HEK293 (cell line): ENCODE results near the gene CTR9.

ENCODE experiments used
- CTCF ChIA-PET: fragments of 350-600 bp; formaldehyde crosslinking; extraction: SDS; loops from one replicate; lab custom pipeline; 2021; ENCODE audit warnings: antibody characterized with exemption; lab: Yijun Ruan, JAX
- POLR2A ChIA-PET: fragments of 300-600 bp; formaldehyde crosslinking; extraction: SDS; loops from one replicate; lab custom pipeline; 2020; ENCODE audit warnings: antibody characterized with exemption, inconsistent platforms; lab: Yijun Ruan, JAX
- H3K27ac ChIP-seq: fragments of 200-500 bp; sonication (Bioruptor generic); 2 replicates; pipeline ENCODE4 v1.5.1; 2014; ENCODE audit warnings: low read depth, low read length, control low read depth, inconsistent platforms; ENCODE audit errors: extremely low read depth
- H3K36me3 ChIP-seq, 2 experiments: fragments of 200-500 bp in 1 of 2; sonication (Bioruptor generic) in 1 of 2; 1 replicate in 1 of 2; 2 replicates in 1 of 2; pipeline ENCODE4 v1.5.1; 2014 to 2017; ENCODE audit warnings: inconsistent platforms in 2 of 2, low read length in 2 of 2; ENCODE audit not compliant: control insufficient read depth in 2 of 2, insufficient read depth in 1 of 2
- H3K4me1 ChIP-seq: fragments of 200-500 bp; sonication (Bioruptor generic); 2 replicates; pipeline ENCODE4 v1.5.1; 2014; ENCODE audit warnings: mild to moderate bottlenecking, low read length, inconsistent platforms; ENCODE audit not compliant: control insufficient read depth, insufficient read depth
- H3K4me3 ChIP-seq: 2 replicates; pipeline ENCODE4 v1.5.1; 2011; ENCODE audit warnings: low read depth, mild to moderate bottlenecking, control low read depth, low read length, moderate library complexity
- H3K9me3 ChIP-seq: fragments of 200-500 bp; sonication (Bioruptor generic); 2 replicates; pipeline ENCODE4 v1.5.1; 2014; ENCODE audit warnings: low read depth, low read length, inconsistent platforms; ENCODE audit not compliant: control insufficient read depth, insufficient read depth
- REST ChIP-seq: fragments of 450-650 bp; formaldehyde crosslinking; IDR thresholded peaks from 2 replicates; pipeline ENCODE4 v1.5.1; 2016; ENCODE audit warnings: missing biosample characterization, missing genetic modification characterization
- SCRT2 ChIP-seq: fragments of 450-650 bp; formaldehyde crosslinking; IDR thresholded peaks from 2 replicates; pipeline ENCODE4 v1.5.1; 2016; ENCODE audit warnings: missing biosample characterization, missing genetic modification characterization
- SETDB1 ChIP-seq: IDR thresholded peaks from one replicate; pipeline ENCODE4 v1.6.1; 2017; ENCODE audit warnings: mild to moderate bottlenecking, low read length, moderate library complexity, mixed read lengths; ENCODE audit not compliant: insufficient read length
- SP3 ChIP-seq: fragments of 450-650 bp; formaldehyde crosslinking; IDR thresholded peaks from 2 replicates; pipeline ENCODE4 v1.5.1; 2016; ENCODE audit warnings: missing biosample characterization, missing genetic modification characterization
- YY1 ChIP-seq: fragments of 450-650 bp; formaldehyde crosslinking; IDR thresholded peaks from 2 replicates; pipeline ENCODE4 v1.5.1; 2018; ENCODE audit warnings: missing biosample characterization, missing genetic modification characterization
- ZIC2 ChIP-seq: fragments of 450-650 bp; formaldehyde crosslinking; IDR thresholded peaks from 2 replicates; pipeline ENCODE4 v1.5.1; 2016; ENCODE audit warnings: missing biosample characterization, missing genetic modification characterization
- ZNF114 ChIP-seq: fragments of 450-650 bp; formaldehyde crosslinking; IDR thresholded peaks from 2 replicates; pipeline ENCODE4 v1.5.0; 2017; ENCODE audit warnings: missing biosample characterization, missing genetic modification characterization
- ZNF16 ChIP-seq: fragments of 450-650 bp; formaldehyde crosslinking; IDR thresholded peaks from 2 replicates; pipeline ENCODE4 v1.5.1; 2016; ENCODE audit warnings: low read depth, missing biosample characterization, missing genetic modification characterization
- ZNF18 ChIP-seq: fragments of 450-650 bp; formaldehyde crosslinking; IDR thresholded peaks from 2 replicates; pipeline ENCODE4 v1.5.1; 2016; ENCODE audit warnings: missing biosample characterization, missing genetic modification characterization
- ZNF26 ChIP-seq: fragments of 450-650 bp; formaldehyde crosslinking; IDR thresholded peaks from 2 replicates; pipeline ENCODE4 v1.5.1; 2016; ENCODE audit warnings: missing biosample characterization, missing genetic modification characterization
- ZNF341 ChIP-seq: fragments of 450-650 bp; formaldehyde crosslinking; IDR thresholded peaks from 2 replicates; pipeline ENCODE4; 2016; ENCODE audit warnings: low read depth, missing biosample characterization, missing genetic modification characterization
- ZNF514 ChIP-seq: fragments of 450-650 bp; formaldehyde crosslinking; IDR thresholded peaks from 2 replicates; pipeline ENCODE4 v1.5.1; 2016; ENCODE audit warnings: missing biosample characterization, missing genetic modification characterization
- ZNF561 ChIP-seq: fragments of 450-650 bp; IDR thresholded peaks from 2 replicates; pipeline ENCODE4 v1.5.1; 2018; ENCODE audit warnings: missing biosample characterization, missing genetic modification characterization, borderline replicate concordance
- ZNF571 ChIP-seq: fragments of 450-650 bp; formaldehyde crosslinking; IDR thresholded peaks from 2 replicates; pipeline ENCODE4 v1.5.0; 2017; ENCODE audit warnings: missing biosample characterization, missing genetic modification characterization
- ZNF600 ChIP-seq: fragments of 450-650 bp; formaldehyde crosslinking; IDR thresholded peaks from 2 replicates; pipeline ENCODE4 v1.5.1; 2016; ENCODE audit warnings: missing biosample characterization, missing genetic modification characterization
- ZNF629 ChIP-seq: fragments of 450-650 bp; formaldehyde crosslinking; IDR thresholded peaks from 2 replicates; pipeline ENCODE4 v1.5.1; 2017; ENCODE audit warnings: missing biosample characterization, missing genetic modification characterization
- ZNF701 ChIP-seq: fragments of 450-650 bp; formaldehyde crosslinking; IDR thresholded peaks from 2 replicates; pipeline ENCODE4 v1.5.1; 2016; ENCODE audit warnings: missing biosample characterization, missing genetic modification characterization
- ZNF830 ChIP-seq: fragments of 450-650 bp; IDR thresholded peaks from 2 replicates; pipeline ENCODE4 v1.5.0; 2018; ENCODE audit warnings: missing biosample characterization, missing genetic modification characterization, low read depth, mild to moderate bottlenecking, moderate library complexity

Gene CTR9

GRCh38 chr11:10751581-10751940, 515 bp downstream of the CTR9 start:
- POLR2A ChIA-PET = interaction anchor here (0.8 to 2.5 kb wide), 13 partner anchors 10 to 447 kb away, joined by 3 to 35 read pairs (median 4); partner anchors contain the start of genes ADM and EIF4G2
- CTCF ChIA-PET = interaction anchor here (1.0 to 1.4 kb wide), 2 partner anchors 14 to 19 kb away, joined by 3 to 4 read pairs; no protein-coding TSS in a partner anchor

GRCh38 chr11:10752061-10752460, 1.0 kb downstream of the CTR9 start:
- Histone ChIP-seq H3K9me3 (no peaks in the 10 kb centered on the region), H3K4me1 (no peaks in the 10 kb centered on the region), H3K27ac (no peak overlapping the region), H3K36me3 (peaks cover 12 to 45% of the 10 kb centered on the region in 2 experiments), H3K4me3 (peak overlapping the region; percentile 70)
- ChIA-PET POLR2A (interaction anchor here (2.5 kb wide), 1 partner anchor 57 kb away, joined by 35 read pairs; the partner anchor contains the start of gene EIF4G2), CTCF (interaction anchor here (1.4 kb wide), 1 partner anchor 14 kb away, joined by 4 read pairs; no protein-coding TSS in a partner anchor)
- TF ChIP-seq SP3 (tag by site-specific recombination) (no peak), ZNF701 (no peak), ZNF114 (tag by site-specific recombination) (no peak), YY1 (tag by site-specific recombination) (no peak), ZNF16 (tag by site-specific recombination) (no peak), ZNF600 (tag by site-specific recombination) (no peak), ZNF629 (tag by site-specific recombination) (no peak), SETDB1 (no peak), REST (tag by site-specific recombination) (no peak), ZNF571 (tag by site-specific recombination) (no peak), ZNF26 (tag by site-specific recombination) (no peak), ZNF341 (tag by site-specific recombination) (no peak), SCRT2 (tag by site-specific recombination) (no peak), ZNF18 (no peak), ZNF514 (tag by site-specific recombination) (no peak)

More at GRCh38 chr11:10751581-10751940, 515 bp downstream of the CTR9 start:
- Histone ChIP-seq H3K36me3 (peaks cover 7 to 40% of the 10 kb centered on the region in 2 experiments), H3K27ac (peak overlapping the region; percentile 73)
- TF ChIP-seq ZIC2 (tag by site-specific recombination) (no peak), ZNF561 (tag by site-specific recombination) (no peak), ZNF830 (tag by site-specific recombination) (no peak)
- TF ChIP-seq, all 188 proteins: peak for 0
- no peaks in the 10 kb centered on the region for H3K4me1 ChIP-seq
- no peaks in the 10 kb centered on the region for H3K9me3 ChIP-seq
- peak overlapping the region; percentile 70 for H3K4me3 ChIP-seq
